K562 (cell line): Measurements from ENCODE around the gene DLGAP1. TPM values are rescaled to one million over a fixed set of nuclear protein-coding genes. Genes with fewer than 3 reads are reported as not detected.

ENCODE experiments used
- ARID3A ChIP-seq: IDR thresholded peaks from 2 replicates; pipeline ENCODE4 v1.6.1; 2012; ENCODE audit warnings: low read depth, low read length, improper control_type of control experiment, borderline replicate concordance
- ATF1 ChIP-seq, 2 experiments: fragments of 450-650 bp in 1 of 2; IDR thresholded peaks; 2 replicates each; pipeline ENCODE4 v1.6.1; 2016; ENCODE audit warnings: missing compliant biosample characterization in 1 of 2, missing genetic modification characterization in 1 of 2
- E2F4 ChIP-seq: sonication (generic); formaldehyde crosslinking; IDR thresholded peaks from 2 replicates; pipeline ENCODE4 v1.8.0; 2022; ENCODE audit warnings: mild to moderate bottlenecking, low read depth, missing genetic modification reagents
- FIP1L1 ChIP-seq: fragments of 200-400 bp; formaldehyde crosslinking; IDR thresholded peaks from 2 replicates; pipeline ENCODE4 v1.6.1; 2018; ENCODE audit warnings: mild to moderate bottlenecking, low read depth, low read length; ENCODE audit not compliant: poor library complexity, severe bottlenecking
- FOXA3 ChIP-seq, 2 experiments: fragments of 450-650 bp in 1 of 2; sonication (generic) in 1 of 2; formaldehyde crosslinking; IDR thresholded peaks in 1 of 2; conservative IDR thresholded peaks in 1 of 2; 2 replicates each; pipeline versions ENCODE4 v1.4.0 to v1.8.0; 2020 to 2022; ENCODE audit warnings: mild to moderate bottlenecking in 2 of 2, missing genetic modification reagents in 1 of 2
- GABPA ChIP-seq: fragments of 200-800 bp; sonication (Bioruptor generic); conservative IDR thresholded peaks from 2 replicates; pipeline ENCODE4 v1.6.1; 2016; ENCODE audit warnings: low read depth, missing genetic modification characterization, missing compliant biosample characterization
- HCFC1 ChIP-seq: IDR thresholded peaks from 2 replicates; pipeline ENCODE4 v1.6.1; 2012; ENCODE audit warnings: low read depth, low read length, improper control_type of control experiment
- ILK ChIP-seq: fragments of 450-650 bp; IDR thresholded peaks from 2 replicates; pipeline ENCODE4 v1.6.1; 2016; ENCODE audit warnings: missing genetic modification characterization, low read depth, mild to moderate bottlenecking, missing compliant biosample characterization, moderate library complexity, borderline replicate concordance
- IRF2 ChIP-seq: sonication (generic); formaldehyde crosslinking; IDR thresholded peaks from 2 replicates; pipeline ENCODE4 v1.8.1; 2022; ENCODE audit warnings: mild to moderate bottlenecking, missing genetic modification reagents
- KLF16 ChIP-seq: IDR thresholded peaks from 2 replicates; pipeline ENCODE4 v1.6.1; 2016; ENCODE audit warnings: antibody characterized with exemption
- PHF21A ChIP-seq: fragments of 450-650 bp; IDR thresholded peaks from 2 replicates; pipeline ENCODE4 v1.6.1; 2017; ENCODE audit warnings: low read depth, borderline replicate concordance
- POLR3G ChIP-seq: IDR thresholded peaks from 2 replicates; pipeline ENCODE4 v1.6.1; 2011; ENCODE audit not compliant: insufficient read length, insufficient replicate concordance; ENCODE audit errors: extremely low read depth
- SRSF3 ChIP-seq: fragments of 200-400 bp; formaldehyde crosslinking; IDR thresholded peaks from 2 replicates; pipeline ENCODE4 v1.6.1; 2016; ENCODE audit warnings: mild to moderate bottlenecking, low read length, moderate library complexity; ENCODE audit not compliant: insufficient read depth
- STAT5B ChIP-seq: fragments of 250-450 bp; sonication (Bioruptor Pico); IDR thresholded peaks from 2 replicates; pipeline ENCODE4 v1.8.0; 2021; ENCODE audit warnings: mild to moderate bottlenecking, inconsistent platforms
- TAF7 ChIP-seq: fragments of 450-650 bp; IDR thresholded peaks from 2 replicates; pipeline ENCODE4 v1.6.1; 2016; ENCODE audit warnings: missing genetic modification characterization, missing compliant biosample characterization
- TOE1 ChIP-seq, 2 experiments: fragments of 450-650 bp in 1 of 2; sonication (generic) in 1 of 2; formaldehyde crosslinking in 1 of 2; IDR thresholded peaks; 2 replicates each; pipeline versions ENCODE4 v1.7.1 to v1.8.0; 2016 to 2022; ENCODE audit warnings: borderline replicate concordance in 2 of 2, mild to moderate bottlenecking in 2 of 2, antibody characterized with exemption in 1 of 2, inconsistent platforms in 1 of 2, low read depth in 1 of 2, missing genetic modification reagents in 1 of 2, moderate library complexity in 1 of 2
- ZBTB1 ChIP-seq: sonication (generic); formaldehyde crosslinking; IDR thresholded peaks from 2 replicates; pipeline ENCODE4 v1.8.1; 2023; ENCODE audit warnings: missing genetic modification reagents, low read depth, mild to moderate bottlenecking, borderline replicate concordance
- ZFP36 ChIP-seq: fragments of 150-350 bp; IDR thresholded peaks from 2 replicates; pipeline ENCODE4 v1.6.1; 2018; ENCODE audit warnings: low read length, low read depth; ENCODE audit not compliant: partially characterized antibody
- ZNF280A ChIP-seq: fragments of 450-650 bp; IDR thresholded peaks from 2 replicates; pipeline ENCODE4 v1.6.1; 2018; ENCODE audit warnings: mild to moderate bottlenecking, low read depth; ENCODE audit not compliant: partially characterized antibody
- ZNF644 ChIP-seq: fragments of 200-800 bp; sonication (Bioruptor generic); IDR thresholded peaks from 2 replicates; pipeline ENCODE4 v1.6.1; 2016; ENCODE audit warnings: low read depth, missing genetic modification characterization, missing compliant biosample characterization
- ZSCAN32 ChIP-seq: fragments of 450-650 bp; formaldehyde crosslinking; IDR thresholded peaks from 2 replicates; pipeline ENCODE4 v1.4.0; 2020; ENCODE audit warnings: mild to moderate bottlenecking, moderate library complexity
- polyA plus RNA-seq, 8 experiments: library from polyadenylated mRNA; depleted of rRNA in 4 of 8; stranded (reverse) in 5 of 8; unstranded in 3 of 8; fragments of >200 nt; fragmentation: Nextera tagmentation in 2 of 8; fragmentation: Illumina TruSeq in 1 of 8; extraction: Ambion mirVana in 2 of 8; extraction: Trizol in 1 of 8; gene quantifications; 2 replicates each; pipeline versions ENCODE4 v1.2.1 to v1.2.3, GENCODE V29; 2011 to 2014; ENCODE audit warnings: inconsistent platforms in 1 of 8, missing spikeins in 1 of 8
- total RNA-seq, 7 experiments: library from RNA; depleted of rRNA in 6 of 7; stranded (reverse); fragments of >200 nt in 6 of 7; fragmentation: Illumina TruSeq in 2 of 7; extraction: Trizol in 2 of 7; gene quantifications; 2 replicates each; pipeline versions ENCODE4 v1.2.1 to v1.2.3, GENCODE V29; 2011 to 2021; ENCODE audit warnings: low replicate concordance in 1 of 7

DLGAP1 gene
- total and polyA plus RNA-seq, 9 of the 15 experiments (the other 6 are each of a cell fraction or from before 2014, with no cell fraction given): 0.04 to 0.22 (median 0.08) TPM

- no peak for TF ChIP-seq FIP1L1
- no peak for TF ChIP-seq ATF1 (CRISPR knock-in tag; IDR thresholded peaks at IDR 0.05)
- TF ChIP-seq ATF1 (tag; IDR thresholded peaks at IDR 0.05): peak; percentile 52; the same call in 1 of the 2 replicates
- no peak for TF ChIP-seq E2F4
- TF ChIP-seq FOXA3 (CRISPR knock-in tag; conservative IDR thresholded peaks at IDR 0.05 in 1 of 2, IDR thresholded peaks at IDR 0.05 in 1 of 2): no peak
- no peak for TF ChIP-seq KLF16
- TF ChIP-seq IRF2: no peak
- no peak for TF ChIP-seq TOE1 (IDR thresholded peaks at IDR 0.05; ENCODE audit: borderline replicate concordance)
- no peak for TF ChIP-seq TOE1 (CRISPR knock-in tag; IDR thresholded peaks at IDR 0.05; ENCODE audit: borderline replicate concordance, low read depth)
- TF ChIP-seq TAF7 (tag): no peak
- no peak for TF ChIP-seq ZNF280A
- peak; percentile 46; the same call in 1 of the 2 replicates for TF ChIP-seq ARID3A
- TF ChIP-seq SRSF3: no peak
- TF ChIP-seq ZSCAN32 (CRISPR knock-in tag): no peak
- TF ChIP-seq POLR3G: no peak
- no peak for TF ChIP-seq ZFP36
- no peak for TF ChIP-seq STAT5B
- TF ChIP-seq ILK: no peak
- peak; percentile 73; the same call in 1 of the 2 replicates for TF ChIP-seq ZNF644 (tag)
- TF ChIP-seq PHF21A: no peak
- TF ChIP-seq ZBTB1 (CRISPR knock-in tag): no peak
- TF ChIP-seq HCFC1: no peak
- no peak for TF ChIP-seq GABPA (tag)
Observed at GRCh38 chr18:3665780-3666525, 789.2 kb downstream of the DLGAP1 start (continued).
